Measurements from ENCODE around the gene COL16A1. TPM values are rescaled to one million over a fixed set of nuclear protein-coding genes. Genes with fewer than 3 reads are reported as not detected.

COL16A1 gene
- total RNA-seq, 1 experiment from 2014 or later: 6.2 TPM

- Histone ChIP-seq H3K27ac (ENCODE audit: insufficient read length, low read depth, low read length) (no peak overlapping the region), H3K27me3 (ENCODE audit: insufficient read depth, low read length) (no peaks in the 10 kb centered on the region), H3K79me1 (ENCODE audit: insufficient read depth, low read depth, low read length, poor library complexity, severe bottlenecking) (no peaks in the 10 kb centered on the region), H4K91ac (ENCODE audit: insufficient read length, low read depth, low read length) (no peak overlapping the region), H3K4me2 (ENCODE audit: insufficient read depth, insufficient read length, low read length) (no peak overlapping the region), H3K56ac (ENCODE audit: insufficient read length, low read depth, low read length) (no peak overlapping the region), H3K4ac (ENCODE audit: low read depth, low read length) (no peak overlapping the region), H4K8ac (replicated peaks; ENCODE audit: insufficient read length, low read depth, low read length) (no peak overlapping the region), H3K18ac (ENCODE audit: insufficient read length, low read depth, low read length) (no peak overlapping the region), H3K79me2 (ENCODE audit: insufficient read depth, low read length) (no peaks in the 10 kb centered on the region), H2AK5ac (ENCODE audit: insufficient read length, low read length) (no peak overlapping the region), H2AFZ (ENCODE audit: low read length) (no peak overlapping the region), H3K9me3 (ENCODE audit: control insufficient read depth, low read depth, low read length) (no peaks in the 10 kb centered on the region), H2BK5ac (ENCODE audit: insufficient read length, low read length) (no peak overlapping the region), H3K4me1 (ENCODE audit: insufficient read depth, low read length) (no peaks in the 10 kb centered on the region; the same call in 1 of the 2 replicates), H3K9ac (ENCODE audit: extremely low read depth, insufficient read length, low read length) (no peak overlapping the region), H4K5ac (ENCODE audit: insufficient read length, low read depth, low read length) (no peak overlapping the region), H2BK12ac (ENCODE audit: insufficient read length, low read depth, low read length) (no peak overlapping the region), H3K14ac (ENCODE audit: insufficient read depth, low read length) (no peak overlapping the region), H2BK120ac (ENCODE audit: low read depth, low read length, poor library complexity, severe bottlenecking) (no peak overlapping the region), H3K23me2 (ENCODE audit: insufficient read length, low read depth, low read length, poor library complexity, severe bottlenecking) (no peaks in the 10 kb centered on the region), H2BK15ac (ENCODE audit: low read depth, low read length) (no peak overlapping the region), H3K23ac (ENCODE audit: insufficient read length, low read depth, low read length) (no peak overlapping the region), H3T11ph (ENCODE audit: low read length) (no peak overlapping the region), H2BK20ac (ENCODE audit: low read depth, low read length, poor library complexity, severe bottlenecking) (no peak overlapping the region), H4K20me1 (ENCODE audit: control insufficient read depth, insufficient read depth, insufficient read length) (no peaks in the 10 kb centered on the region)
- no peak for TF ChIP-seq CTCF (conservative IDR thresholded peaks at IDR 0.05)
- Mint-ChIP-seq H3K9me3 (no peaks in the 10 kb centered on the region), H3K4me1 (no peaks in the 10 kb centered on the region), H3K4me3 (no peak overlapping the region), H3K27me3 (ENCODE audit: low read depth) (peaks cover 5% of the 10 kb centered on the region), H3K36me3 (ENCODE audit: insufficient read depth in 1 of 3, low read depth in 3 of 3) (no peaks in the 10 kb centered on the region), H3K27ac (no peak overlapping the region)
- no CpG with 5 or more reads among the region's 1 CpG for WGBS (ENCODE audit: extremely low coverage, insufficient read length, low lambda C conversion rate)
- no peak for DNase-seq
Observed at GRCh38 chr1:31651089-31651420, 52.8 kb downstream of the COL16A1 start.

All from H9 (cell line).